Stimulated activated CD8-positive, alpha-beta memory T cell treated with anti-CD3 and anti-CD28 coated beads, Interleukin-12 subunit alpha, Interleukin-12 subunit beta, amount 100 ng/mL, for 24 hours (primary cell): ENCODE data around the gene CEP295NL.

Source experiments
- DNase-seq: peaks from one replicate; pipeline ENCODE4 v3.0.0-alpha.2; 2020; ENCODE audit errors: extremely low read depth

The CEP295NL gene

DNA sequence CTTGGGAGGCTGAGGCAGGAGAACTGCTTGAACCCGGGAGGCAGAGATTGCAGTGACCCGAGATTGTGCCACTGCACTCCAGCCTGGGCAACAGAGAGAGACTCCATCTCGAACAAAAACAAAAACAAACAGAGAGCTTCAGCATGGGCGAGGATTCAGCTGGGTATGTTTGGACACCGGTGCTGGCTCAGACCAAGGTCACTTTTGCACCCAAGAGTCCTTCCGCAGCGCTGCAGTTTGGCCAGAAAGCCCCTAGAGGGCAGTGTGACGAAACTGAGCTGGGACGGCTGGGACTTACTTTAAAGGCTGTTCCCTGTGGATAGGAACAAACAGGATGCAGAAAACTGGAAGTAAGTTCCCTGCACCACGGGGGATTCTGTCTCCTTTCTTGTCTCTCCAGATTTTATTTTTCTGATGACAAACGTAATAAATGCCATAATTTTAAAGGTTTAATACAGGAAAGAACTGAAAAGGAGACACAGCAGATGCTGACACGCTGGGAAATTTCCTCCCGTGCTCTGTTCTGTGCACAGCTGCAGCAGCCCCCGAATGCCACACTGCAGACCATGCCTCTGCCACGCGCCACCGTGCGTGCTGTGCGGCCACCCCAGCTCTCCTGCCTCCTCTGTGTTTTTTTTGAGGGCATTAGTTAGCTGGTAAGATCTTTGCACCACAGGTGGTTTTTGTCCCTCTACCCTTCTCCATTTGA lies 37.2 kb downstream of the CEP295NL start:
- no peak for DNase-seq

DNA sequence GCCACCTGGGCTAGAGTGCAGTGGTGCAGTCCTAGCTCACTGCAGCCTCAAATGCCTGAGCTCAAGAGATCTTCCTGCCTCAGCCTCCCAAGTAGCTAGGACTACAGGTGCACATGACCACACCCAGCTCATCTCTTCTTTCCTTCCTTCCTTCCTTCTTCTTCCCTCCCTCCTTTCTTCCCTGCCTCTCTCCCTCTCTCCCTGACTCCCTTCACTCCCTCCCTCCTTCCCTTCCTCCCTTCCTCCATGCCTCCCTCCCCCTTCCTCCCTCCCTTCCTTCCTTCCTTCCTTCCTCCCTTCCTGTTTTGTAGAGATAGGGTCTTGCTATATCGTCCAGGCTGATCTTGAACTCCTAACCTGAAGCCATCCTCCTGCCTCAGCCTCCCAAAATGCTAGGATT lies 38.9 kb downstream of the CEP295NL start:
- DNase-seq = no peak

GRCh38 chr17:78862073-78863023 lies 40.7 kb downstream of the CEP295NL start:
- DNase-seq = no peak

DNA sequence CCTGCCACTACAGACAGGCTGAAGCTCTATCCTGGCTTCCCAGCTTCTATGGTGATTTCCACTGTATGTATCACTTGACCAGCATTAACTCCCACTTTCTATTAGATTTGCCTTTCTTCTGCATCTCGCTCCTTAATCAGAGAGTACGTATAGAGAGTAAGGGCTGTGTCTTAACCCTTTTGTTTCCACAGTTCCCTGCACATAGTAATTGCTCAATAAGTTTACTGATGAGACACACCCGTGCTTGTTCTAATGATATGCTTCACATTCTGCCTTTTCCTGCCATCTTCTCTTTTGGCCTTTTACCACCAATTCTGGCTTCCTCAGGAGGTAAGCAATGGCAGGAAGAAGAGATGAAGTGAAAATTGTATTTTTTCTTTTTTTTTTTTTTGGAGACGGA lies 41.8 kb downstream of the CEP295NL start:
- no peak for DNase-seq

- DNase-seq = no peak
These were observed 44.0 kb downstream of the CEP295NL start for GRCh38 chr17:78859051-78859450.

- DNase-seq = no peak
These were observed 45.7 kb downstream of the CEP295NL start for GRCh38 chr17:78857266-78857665.

DNA sequence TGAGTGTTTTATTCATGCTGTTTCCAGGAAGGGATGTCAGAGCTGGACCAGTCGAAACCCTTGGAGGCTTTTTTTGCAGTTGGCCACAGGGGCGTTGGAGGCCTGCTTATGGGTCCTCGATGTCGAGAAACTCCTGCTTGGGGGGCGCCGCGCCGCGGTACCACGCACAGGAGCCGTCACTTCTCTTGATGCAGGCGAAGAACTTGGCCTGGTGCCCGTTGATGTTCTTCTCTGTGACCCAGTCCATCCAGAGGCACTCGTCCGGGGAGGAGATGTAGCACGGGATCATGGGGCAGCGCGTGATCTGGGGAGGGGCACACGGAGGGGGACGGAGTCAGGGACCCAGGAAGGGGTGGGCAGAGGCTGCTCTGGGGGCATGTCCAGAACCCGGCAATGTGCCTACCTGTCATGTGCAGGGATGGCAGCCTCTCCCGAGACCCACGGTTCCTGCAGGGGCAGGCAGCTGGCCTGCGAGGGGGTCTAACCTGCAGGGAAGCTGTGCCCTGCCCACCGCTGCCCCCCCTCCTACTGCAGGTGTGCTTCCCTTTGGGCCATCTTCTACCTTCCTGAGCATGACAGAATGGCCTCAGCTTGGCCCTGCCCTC lies 47.3 kb downstream of the CEP295NL start:
- DNase-seq = no peak

- DNase-seq = no peak
These were observed 48.5 kb downstream of the CEP295NL start for GRCh38 chr17:78854508-78854907.

GRCh38 chr17:78853926-78854394 lies 49.0 kb downstream of the CEP295NL start:
- no peak for DNase-seq

DNA sequence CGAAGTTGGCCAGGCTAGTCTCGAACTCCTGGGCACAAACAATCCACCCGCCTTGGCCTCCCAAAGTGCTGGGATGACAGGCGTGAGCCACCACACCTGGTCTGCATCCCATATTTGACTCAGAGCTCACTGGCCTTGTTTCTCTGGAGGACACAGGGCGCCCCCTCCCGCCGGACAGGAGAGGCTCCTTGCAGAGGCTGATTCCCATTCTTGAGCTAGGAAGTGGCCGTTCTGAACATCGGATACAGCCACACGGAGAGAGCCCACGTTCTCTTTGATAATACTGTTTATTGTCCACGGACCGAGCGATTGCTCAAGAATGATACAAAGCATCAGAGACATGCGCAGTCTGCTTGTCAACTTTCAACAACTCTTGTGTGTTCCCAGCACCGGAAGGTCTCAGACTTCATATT lies 50.3 kb downstream of the CEP295NL start:
- DNase-seq = no peak

DNA sequence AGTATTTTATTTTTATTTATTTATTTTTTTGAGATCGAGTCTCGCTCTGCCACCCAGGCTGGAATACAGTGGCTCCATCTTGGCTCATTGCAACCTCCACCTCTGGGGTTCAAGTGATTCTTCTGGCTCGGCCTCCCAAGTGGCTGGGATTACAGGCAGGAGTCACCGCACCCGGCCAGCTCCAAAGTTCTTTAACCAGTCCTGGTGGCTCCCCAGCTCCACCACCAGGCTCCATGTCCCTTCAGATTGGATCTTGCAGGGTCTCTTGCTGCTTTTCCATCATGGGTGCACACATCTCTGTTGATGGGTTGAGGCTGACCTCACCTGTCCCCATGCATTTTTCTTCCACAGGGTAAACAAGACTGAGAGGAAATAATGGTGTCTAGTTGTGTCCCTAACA lies 54.0 kb downstream of the CEP295NL start:
- no peak for DNase-seq

GRCh38 chr17:78847052-78847451 lies 55.9 kb downstream of the CEP295NL start:
- DNase-seq = no peak

DNA sequence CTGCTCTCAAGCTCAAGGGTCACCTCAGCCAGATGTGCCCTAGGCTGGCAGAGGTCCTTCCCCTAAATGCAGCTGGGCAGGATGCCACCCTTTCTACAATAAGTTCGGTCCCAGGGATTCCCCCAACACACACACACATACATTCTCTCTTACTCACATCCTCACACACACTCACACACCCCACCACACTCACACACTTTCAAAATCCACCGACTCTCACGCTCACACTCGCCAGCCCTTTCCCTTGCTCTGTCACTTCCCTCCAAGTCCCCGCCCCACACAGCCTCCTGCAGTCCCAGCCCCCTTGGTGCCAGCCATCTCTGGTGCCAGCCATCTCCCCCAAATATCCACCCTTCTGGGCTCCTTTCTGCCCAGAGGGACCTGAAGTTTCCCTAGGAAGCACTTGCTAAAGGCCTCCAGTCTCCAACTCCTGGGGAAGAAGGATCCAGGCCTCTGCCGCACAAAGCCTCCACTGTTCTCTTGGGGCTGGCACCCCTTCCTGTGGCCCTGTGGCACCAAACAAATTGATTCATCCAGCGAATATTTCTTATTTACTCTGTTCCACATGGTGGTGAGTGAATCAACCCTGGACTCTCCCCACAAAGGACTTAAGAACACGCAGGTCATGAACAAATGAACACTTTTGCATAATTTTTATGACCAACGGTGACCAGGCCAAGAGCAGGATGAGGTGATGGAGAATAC lies 58.5 kb downstream of the CEP295NL start:
- no peak for DNase-seq

- DNase-seq = no peak
These were observed 60.0 kb downstream of the CEP295NL start for GRCh38 chr17:78842881-78843565.

DNA sequence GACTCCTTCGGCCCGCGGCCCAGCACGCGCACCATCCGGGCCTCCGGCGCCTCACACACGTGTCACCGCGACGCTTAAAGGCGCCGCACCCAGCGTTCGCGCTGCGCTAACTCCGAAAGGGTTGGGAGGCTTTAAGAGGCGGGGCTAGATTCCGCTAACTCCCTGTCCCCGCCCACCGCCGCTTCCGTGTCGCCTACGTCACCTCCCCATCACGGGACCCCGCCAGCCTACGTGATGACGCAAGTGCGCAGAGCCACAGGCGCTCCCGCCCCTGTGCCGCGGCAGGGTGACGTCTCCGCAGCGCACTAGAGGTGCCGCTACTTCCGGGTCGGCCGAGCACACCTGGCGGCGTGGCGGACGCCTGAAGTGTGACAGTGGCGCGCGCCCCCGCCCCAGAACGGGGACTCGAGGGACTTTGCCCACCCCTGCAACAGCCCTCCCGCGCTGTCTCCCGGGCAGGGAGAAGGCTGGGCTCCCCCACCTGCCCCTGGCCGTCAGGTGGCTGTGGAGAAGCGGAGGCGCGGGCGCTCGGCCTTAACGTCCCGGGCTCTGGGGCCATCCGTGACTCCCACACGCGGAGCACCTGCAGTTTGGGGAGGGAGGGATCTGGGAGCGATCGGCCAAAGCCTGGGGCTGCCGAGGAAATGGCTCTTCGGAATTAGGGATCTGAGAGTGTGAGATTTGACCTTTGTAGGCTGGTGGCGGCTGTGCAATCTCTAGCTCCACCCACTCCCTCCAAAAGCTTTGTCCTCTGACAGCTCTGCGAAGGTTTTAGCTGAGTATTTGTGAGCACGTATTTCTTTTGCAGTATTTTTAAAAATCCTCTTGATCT lies 62.0 kb downstream of the CEP295NL start, which contains the start of gene USP36:
Gene USP36 (minus strand): TSS at position 35 of the 832 bp plus-strand sequence. CDS start 4,451 bp downstream, outside the sequence.
- DNase-seq = peak; percentile 100
